HepG2 (cell line): ENCODE results near the gene TOM1L2. TPM values are rescaled to one million over a fixed set of nuclear protein-coding genes. Genes with fewer than 3 reads are reported as not detected.

Source experiments
- ARNTL ChIP-seq: sonication (generic); formaldehyde crosslinking; IDR thresholded peaks from 2 replicates; pipeline ENCODE4 v1.4.0; 2020; ENCODE audit warnings: mild to moderate bottlenecking, missing genetic modification reagents
- BHLHE40 ChIP-seq: IDR thresholded peaks from 2 replicates; pipeline ENCODE4 v1.6.1; 2011; ENCODE audit warnings: low read length, improper control_type of control experiment
- BRCA1 ChIP-seq: sonication (generic); formaldehyde crosslinking; IDR thresholded peaks from 2 replicates; pipeline ENCODE4 v1.4.0; 2020; ENCODE audit warnings: missing genetic modification reagents
- ELF4 ChIP-seq: sonication (generic); formaldehyde crosslinking; IDR thresholded peaks from 2 replicates; pipeline ENCODE4 v1.5.0; 2020; ENCODE audit warnings: missing genetic modification reagents, mild to moderate bottlenecking, moderate library complexity, borderline replicate concordance
- FOXA3 ChIP-seq: IDR thresholded peaks from 2 replicates; pipeline ENCODE4 v1.6.1; 2016; ENCODE audit warnings: missing genetic modification reagents, missing compliant biosample characterization
- FOXP1 ChIP-seq, 2 experiments: fragments of 450-650 bp in 1 of 2; IDR thresholded peaks; 2 replicates each; pipeline ENCODE4 v1.6.1; 2017 to 2018; ENCODE audit warnings: antibody characterized with exemption in 1 of 2
- GABPB1 ChIP-seq: IDR thresholded peaks from 2 replicates; pipeline ENCODE4 v1.6.1; 2016; ENCODE audit warnings: mild to moderate bottlenecking, missing genetic modification reagents, moderate library complexity, missing compliant biosample characterization
- HDAC2 ChIP-seq: sonication (generic); formaldehyde crosslinking; IDR thresholded peaks from 2 replicates; pipeline ENCODE4 v1.4.0; 2020; ENCODE audit warnings: missing genetic modification reagents
- HIVEP1 ChIP-seq: sonication (generic); formaldehyde crosslinking; IDR thresholded peaks from 2 replicates; pipeline ENCODE4 v1.4.0; 2020; ENCODE audit warnings: mild to moderate bottlenecking, missing genetic modification reagents
- HOXA3 ChIP-seq: sonication (generic); formaldehyde crosslinking; IDR thresholded peaks from 2 replicates; pipeline ENCODE4 v1.5.0; 2020; ENCODE audit warnings: missing genetic modification reagents
- MAZ ChIP-seq, 2 experiments: sonication (generic) in 1 of 2; formaldehyde crosslinking in 1 of 2; IDR thresholded peaks; 2 replicates each; pipeline versions ENCODE4 v1.5.0 to v1.6.1; 2012 to 2020; ENCODE audit warnings: low read depth in 2 of 2, mild to moderate bottlenecking in 2 of 2, borderline replicate concordance in 1 of 2, improper control_type of control experiment in 1 of 2, low read length in 1 of 2, missing genetic modification reagents in 1 of 2, moderate library complexity in 1 of 2
- NCOR1 ChIP-seq: fragments of 200-600 bp; sonication (generic); IDR thresholded peaks from 2 replicates; pipeline ENCODE4 v1.7.0; 2017; ENCODE audit warnings: antibody characterized with exemption, low read length, borderline replicate concordance
- RAD51 ChIP-seq: fragments of 450-650 bp; IDR thresholded peaks from 2 replicates; pipeline ENCODE4 v1.6.1; 2016; ENCODE audit warnings: borderline replicate concordance
- RBFOX2 ChIP-seq: fragments of 200-400 bp; formaldehyde crosslinking; IDR thresholded peaks from 2 replicates; pipeline ENCODE4 v1.6.1; 2017; ENCODE audit warnings: low read depth, mild to moderate bottlenecking, low read length
- RNF2 ChIP-seq: fragments of 450-650 bp; conservative IDR thresholded peaks from 2 replicates; pipeline ENCODE4 v1.6.1; 2016; ENCODE audit warnings: low read depth
- SAP130 ChIP-seq: IDR thresholded peaks from 2 replicates; pipeline ENCODE4 v1.6.1; 2016; ENCODE audit warnings: low read depth
- SOX5 ChIP-seq: IDR thresholded peaks from 2 replicates; pipeline ENCODE4 v1.6.1; 2016; ENCODE audit warnings: borderline replicate concordance
- TGIF2 ChIP-seq: IDR thresholded peaks from 2 replicates; pipeline ENCODE4 v1.6.1; 2016; ENCODE audit warnings: control low read depth, missing compliant biosample characterization
- ZMYM4 ChIP-seq: sonication (generic); formaldehyde crosslinking; IDR thresholded peaks from 2 replicates; pipeline ENCODE4 v1.8.1; 2023; ENCODE audit warnings: mild to moderate bottlenecking, missing genetic modification reagents
- ZNF296 ChIP-seq: sonication (generic); formaldehyde crosslinking; conservative IDR thresholded peaks from 2 replicates; pipeline ENCODE4 v1.5.0; 2020; ENCODE audit warnings: mild to moderate bottlenecking, missing genetic modification reagents
- ZSCAN25 ChIP-seq: sonication (generic); formaldehyde crosslinking; IDR thresholded peaks from 2 replicates; pipeline ENCODE4 v1.8.0; 2022; ENCODE audit warnings: mild to moderate bottlenecking, missing genetic modification reagents
- polyA plus RNA-seq, 8 experiments: library from polyadenylated mRNA; depleted of rRNA in 3 of 8; stranded (reverse) in 7 of 8; unstranded in 1 of 8; fragments of >200 nt; fragmentation: Illumina TruSeq in 4 of 8; extraction: Trizol in 4 of 8; gene quantifications; 2 replicates each; pipeline versions ENCODE4 v1.2.1 to v1.2.3, GENCODE V29; 2011 to 2016; ENCODE audit warnings: low read depth in 4 of 8, missing spikeins in 1 of 8, mixed read lengths in 1 of 8; ENCODE audit not compliant: insufficient read depth in 1 of 8
- total RNA-seq, 5 experiments: library from RNA; depleted of rRNA; stranded (reverse); fragments of >200 nt; fragmentation: Illumina TruSeq; extraction: Trizol; gene quantifications; 2 replicates each; pipeline ENCODE4 v1.2.3, GENCODE V29; 2016; ENCODE audit warnings: low read depth in 1 of 5
- TF ChIP-seq, protein P1 (sequence below): sonication (generic); formaldehyde crosslinking; conservative IDR thresholded peaks from 2 replicates; pipeline ENCODE4 v1.4.0; 2020; ENCODE audit warnings: mild to moderate bottlenecking, missing genetic modification reagents, moderate library complexity
- TF ChIP-seq, protein P2 (sequence below): sonication (generic); formaldehyde crosslinking; IDR thresholded peaks from 2 replicates; pipeline ENCODE4 v1.8.1; 2023; ENCODE audit warnings: mild to moderate bottlenecking, moderate library complexity, missing genetic modification reagents
- TF ChIP-seq, protein P3 (sequence below): IDR thresholded peaks from 2 replicates; pipeline ENCODE4 v1.6.1; 2018; ENCODE audit warnings: missing genetic modification reagents

The TOM1L2 gene
- total and polyA plus RNA-seq, 2 of the 13 experiments (the other 11 are each of a cell fraction or from before 2014, with no cell fraction given), result 4.7 to 7.4 TPM

DNA sequence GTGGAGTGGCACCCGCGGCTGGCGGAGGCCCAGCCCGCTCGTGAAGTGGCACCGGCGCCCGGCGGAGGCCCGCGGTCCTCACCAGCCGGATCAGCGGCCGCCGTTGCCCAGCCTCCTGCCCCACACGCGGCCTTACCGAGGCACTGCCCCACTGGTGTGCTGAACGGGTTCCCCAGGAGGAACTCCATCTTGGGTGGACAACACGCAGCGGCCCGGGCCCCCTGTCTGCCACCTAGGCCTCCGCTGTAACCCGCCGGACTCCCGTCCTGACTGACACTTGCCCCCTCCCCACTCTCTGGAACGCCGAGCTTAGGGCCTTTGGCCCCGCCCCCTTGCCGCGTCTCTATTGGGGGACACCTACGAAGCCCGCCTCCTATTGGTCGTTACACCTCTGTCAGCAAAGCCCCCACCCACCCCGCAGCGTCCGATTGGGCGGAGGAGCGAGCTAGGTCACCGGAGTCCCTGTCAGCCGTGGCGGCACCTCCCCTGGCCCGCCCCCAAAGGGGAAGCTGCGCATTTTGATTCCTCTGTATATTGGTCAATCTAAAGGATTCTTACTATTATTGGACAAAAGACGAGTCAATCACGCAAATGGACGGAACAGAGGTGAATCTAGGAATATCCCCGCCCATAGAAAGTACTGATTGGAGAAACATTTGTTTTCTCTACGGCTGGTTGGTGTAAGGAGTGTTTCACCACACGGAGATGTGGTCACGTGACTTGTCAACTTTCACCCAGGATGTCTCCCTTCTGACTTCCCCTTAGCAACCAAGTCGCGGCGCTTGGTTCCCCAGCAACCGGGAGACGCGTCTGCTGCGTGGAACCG, at the start of gene TOM1L2, which contains the start of gene DRC3 (continued):
- TF ChIP-seq, protein P1, sequence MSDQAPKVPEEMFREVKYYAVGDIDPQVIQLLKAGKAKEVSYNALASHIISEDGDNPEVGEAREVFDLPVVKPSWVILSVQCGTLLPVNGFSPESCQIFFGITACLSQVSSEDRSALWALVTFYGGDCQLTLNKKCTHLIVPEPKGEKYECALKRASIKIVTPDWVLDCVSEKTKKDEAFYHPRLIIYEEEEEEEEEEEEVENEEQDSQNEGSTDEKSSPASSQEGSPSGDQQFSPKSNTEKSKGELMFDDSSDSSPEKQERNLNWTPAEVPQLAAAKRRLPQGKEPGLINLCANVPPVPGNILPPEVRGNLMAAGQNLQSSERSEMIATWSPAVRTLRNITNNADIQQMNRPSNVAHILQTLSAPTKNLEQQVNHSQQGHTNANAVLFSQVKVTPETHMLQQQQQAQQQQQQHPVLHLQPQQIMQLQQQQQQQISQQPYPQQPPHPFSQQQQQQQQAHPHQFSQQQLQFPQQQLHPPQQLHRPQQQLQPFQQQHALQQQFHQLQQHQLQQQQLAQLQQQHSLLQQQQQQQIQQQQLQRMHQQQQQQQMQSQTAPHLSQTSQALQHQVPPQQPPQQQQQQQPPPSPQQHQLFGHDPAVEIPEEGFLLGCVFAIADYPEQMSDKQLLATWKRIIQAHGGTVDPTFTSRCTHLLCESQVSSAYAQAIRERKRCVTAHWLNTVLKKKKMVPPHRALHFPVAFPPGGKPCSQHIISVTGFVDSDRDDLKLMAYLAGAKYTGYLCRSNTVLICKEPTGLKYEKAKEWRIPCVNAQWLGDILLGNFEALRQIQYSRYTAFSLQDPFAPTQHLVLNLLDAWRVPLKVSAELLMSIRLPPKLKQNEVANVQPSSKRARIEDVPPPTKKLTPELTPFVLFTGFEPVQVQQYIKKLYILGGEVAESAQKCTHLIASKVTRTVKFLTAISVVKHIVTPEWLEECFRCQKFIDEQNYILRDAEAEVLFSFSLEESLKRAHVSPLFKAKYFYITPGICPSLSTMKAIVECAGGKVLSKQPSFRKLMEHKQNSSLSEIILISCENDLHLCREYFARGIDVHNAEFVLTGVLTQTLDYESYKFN (CRISPR knock-in tag), result peak; percentile 14; the same call in 1 of the 2 replicates
- TF ChIP-seq, protein P2, sequence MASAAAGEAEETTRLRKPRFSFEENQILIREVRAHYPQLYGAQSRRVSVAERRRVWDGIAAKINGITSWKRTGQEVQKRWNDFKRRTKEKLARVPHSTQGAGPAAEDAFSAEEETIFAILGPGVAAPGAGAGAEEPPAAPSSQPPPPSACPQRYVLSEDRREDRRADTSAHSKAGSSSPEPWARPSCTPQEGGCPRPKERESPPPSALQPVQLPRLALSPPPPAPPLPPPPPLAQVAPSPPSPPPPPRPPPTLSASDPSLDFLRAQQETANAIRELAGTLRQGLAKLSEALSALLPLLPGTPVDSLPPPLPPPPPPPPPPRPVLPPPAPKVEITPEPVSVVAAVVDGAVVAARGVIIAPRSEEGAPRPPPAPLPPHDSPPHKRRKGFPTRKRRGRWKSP (CRISPR knock-in tag), result 0 out of 2 replicates have a peak, but pooled peaks have one; percentile 30
- TF ChIP-seq GABPB1, result peak; percentile 88
- TF ChIP-seq HDAC2 (CRISPR knock-in tag), result peak; percentile 51; the same call in 1 of the 2 replicates
- TF ChIP-seq RNF2, result peak; percentile 78
- TF ChIP-seq FOXA3 (CRISPR knock-in tag), result peak; percentile 28; the same call in 1 of the 2 replicates
- peak; percentile 99 for TF ChIP-seq RAD51
- no peak for TF ChIP-seq ARNTL (CRISPR knock-in tag)
- peak; percentile 50; the same call in 1 of the 2 replicates for TF ChIP-seq ZMYM4 (CRISPR knock-in tag)
- peak; percentile 41; the same call in 1 of the 2 replicates for TF ChIP-seq HIVEP1 (CRISPR knock-in tag)
- TF ChIP-seq ZNF296 (CRISPR knock-in tag), result no peak
- TF ChIP-seq, protein P3, sequence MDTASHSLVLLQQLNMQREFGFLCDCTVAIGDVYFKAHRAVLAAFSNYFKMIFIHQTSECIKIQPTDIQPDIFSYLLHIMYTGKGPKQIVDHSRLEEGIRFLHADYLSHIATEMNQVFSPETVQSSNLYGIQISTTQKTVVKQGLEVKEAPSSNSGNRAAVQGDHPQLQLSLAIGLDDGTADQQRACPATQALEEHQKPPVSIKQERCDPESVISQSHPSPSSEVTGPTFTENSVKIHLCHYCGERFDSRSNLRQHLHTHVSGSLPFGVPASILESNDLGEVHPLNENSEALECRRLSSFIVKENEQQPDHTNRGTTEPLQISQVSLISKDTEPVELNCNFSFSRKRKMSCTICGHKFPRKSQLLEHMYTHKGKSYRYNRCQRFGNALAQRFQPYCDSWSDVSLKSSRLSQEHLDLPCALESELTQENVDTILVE, result 0 out of 2 replicates have a peak, but pooled peaks have one; percentile 25
- TF ChIP-seq HOXA3 (CRISPR knock-in tag), result peak; percentile 7; the same call in 1 of the 2 replicates
- TF ChIP-seq BRCA1 (CRISPR knock-in tag), result no peak
- 0 out of 2 replicates have a peak, but pooled peaks have one; percentile 12 for TF ChIP-seq SOX5
- TF ChIP-seq TGIF2 (CRISPR knock-in tag), result peak; percentile 67; the same call in 1 of the 2 replicates
- peak; percentile 99 for TF ChIP-seq SAP130 (CRISPR knock-in tag)
- TF ChIP-seq ELF4 (CRISPR knock-in tag), result peak; percentile 69; the same call in 1 of the 2 replicates
- TF ChIP-seq MAZ (IDR thresholded peaks at IDR 0.05; ENCODE audit: borderline replicate concordance, low read depth, low read length), result peak; percentile 94
- TF ChIP-seq MAZ (CRISPR knock-in tag; IDR thresholded peaks at IDR 0.05; ENCODE audit: low read depth), result peak; percentile 92
- TF ChIP-seq RBFOX2, result peak; percentile 70
- peak; percentile 28; the same call in 1 of the 2 replicates for TF ChIP-seq ZSCAN25 (CRISPR knock-in tag)
- peak; percentile 51; the same call in 1 of the 2 replicates for TF ChIP-seq NCOR1
- peak; percentile 84 for TF ChIP-seq BHLHE40
- no peak; the same call in 1 of the 2 replicates for TF ChIP-seq FOXP1 (IDR thresholded peaks at IDR 0.05)
- no peak for TF ChIP-seq FOXP1 (CRISPR knock-in tag; IDR thresholded peaks at IDR 0.05)
